ENCODE data around the gene VWA8. TPM values are rescaled to one million over a fixed set of nuclear protein-coding genes. Genes with fewer than 3 reads are reported as not detected.
"Not testable (repeated sequence)": the region's sequence is repeated elsewhere in the genome, so short reads cannot be mapped to it uniquely, and the experiment has no call there.

VWA8 gene
- total and polyA plus RNA-seq, 10 donors = 2.7 to 33.6 (median 18.3) TPM

DNA sequence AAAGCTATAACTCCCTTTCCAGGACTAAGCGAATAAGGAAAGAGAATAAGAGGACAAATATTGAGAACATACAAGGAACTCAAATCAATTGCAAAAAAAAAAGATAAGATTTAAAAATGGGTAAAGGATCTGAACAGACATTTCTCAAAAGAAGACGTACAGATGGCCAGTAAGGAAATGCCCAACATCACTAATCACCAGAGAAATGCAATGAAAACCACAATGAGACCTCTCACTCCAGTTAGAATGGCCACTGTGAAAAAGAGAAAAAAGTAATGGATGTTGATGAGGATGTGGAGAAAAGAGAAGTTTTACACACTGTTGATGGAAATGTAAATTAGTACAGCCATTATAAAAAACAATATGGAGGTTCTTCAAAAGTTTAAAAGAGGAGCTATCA, 63.8 kb downstream of the VWA8 start:
- Histone ChIP-seq H3K36me3 (peaks cover 0 to 13% (median 0%) of the 10 kb centered on the region in 6 donors), H3K27ac (no peak overlapping the region), H3K4me1 (no peaks in the 10 kb centered on the region), H3K9me3 (no peaks in the 10 kb centered on the region), H3K27me3 (replicated peaks in 1 of 7) (no peaks in the 10 kb centered on the region), H3K4me3 (no peak overlapping the region)
- WGBS, 5 donors = 95 to 96% (median 96%) methylated on average over 2 of the region's 2 CpGs
- intact Hi-C loops (cut with DNase I; ENCODE audit: low total_unique reads) = no loop called here
- TF ChIP-seq POLR2A (IDR thresholded peaks at IDR 0.05) (no peak), POLR2AphosphoS5 (IDR thresholded peaks at IDR 0.05) (no peak)
- TF ChIP-seq, protein P1, sequence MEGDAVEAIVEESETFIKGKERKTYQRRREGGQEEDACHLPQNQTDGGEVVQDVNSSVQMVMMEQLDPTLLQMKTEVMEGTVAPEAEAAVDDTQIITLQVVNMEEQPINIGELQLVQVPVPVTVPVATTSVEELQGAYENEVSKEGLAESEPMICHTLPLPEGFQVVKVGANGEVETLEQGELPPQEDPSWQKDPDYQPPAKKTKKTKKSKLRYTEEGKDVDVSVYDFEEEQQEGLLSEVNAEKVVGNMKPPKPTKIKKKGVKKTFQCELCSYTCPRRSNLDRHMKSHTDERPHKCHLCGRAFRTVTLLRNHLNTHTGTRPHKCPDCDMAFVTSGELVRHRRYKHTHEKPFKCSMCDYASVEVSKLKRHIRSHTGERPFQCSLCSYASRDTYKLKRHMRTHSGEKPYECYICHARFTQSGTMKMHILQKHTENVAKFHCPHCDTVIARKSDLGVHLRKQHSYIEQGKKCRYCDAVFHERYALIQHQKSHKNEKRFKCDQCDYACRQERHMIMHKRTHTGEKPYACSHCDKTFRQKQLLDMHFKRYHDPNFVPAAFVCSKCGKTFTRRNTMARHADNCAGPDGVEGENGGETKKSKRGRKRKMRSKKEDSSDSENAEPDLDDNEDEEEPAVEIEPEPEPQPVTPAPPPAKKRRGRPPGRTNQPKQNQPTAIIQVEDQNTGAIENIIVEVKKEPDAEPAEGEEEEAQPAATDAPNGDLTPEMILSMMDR (IDR thresholded peaks at IDR 0.05 in 8 of 11, conservative IDR thresholded peaks at IDR 0.05 in 3 of 11) = no peak
- no peak for DNase-seq

DNA sequence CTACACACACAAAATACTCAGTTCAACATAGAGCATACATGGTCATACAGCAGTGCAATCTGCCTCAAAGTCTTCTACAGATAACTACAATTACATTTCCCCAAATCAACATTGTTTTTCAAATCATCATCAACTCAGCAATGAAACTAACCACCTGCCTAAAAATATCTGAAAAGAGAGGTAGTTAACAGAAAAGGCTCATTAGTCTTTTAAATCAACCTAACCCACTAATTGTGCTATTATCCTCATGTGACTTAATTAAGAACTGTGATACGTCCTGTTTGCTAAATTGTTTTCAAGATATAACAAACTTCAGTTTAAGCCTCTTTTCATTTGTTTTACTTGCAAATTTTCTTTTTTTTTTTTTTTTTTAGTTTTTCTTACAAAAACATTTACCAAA, 65.4 kb downstream of the VWA8 start:
- no peaks in the 10 kb centered on the region for H3K27me3 ChIP-seq (replicated peaks in 1 of 7)
- TF ChIP-seq POLR2AphosphoS5 (IDR thresholded peaks at IDR 0.05) (no peak), POLR2A (IDR thresholded peaks at IDR 0.05) (no peak)
- TF ChIP-seq, protein P1 (IDR thresholded peaks at IDR 0.05 in 8 of 11, conservative IDR thresholded peaks at IDR 0.05 in 3 of 11) = no peak
- intact Hi-C loops (cut with DNase I; ENCODE audit: low total_unique reads) = no loop called here
- 94 to 98% (median 97%) methylated on average over 1 of the region's 1 CpG for WGBS, 5 donors
- H3K4me1 ChIP-seq = no peaks in the 10 kb centered on the region
- no peak for DNase-seq
- H3K27ac ChIP-seq = no peak overlapping the region
- peaks cover 0 to 23% (median 2%) of the 10 kb centered on the region in 6 donors for H3K36me3 ChIP-seq
- H3K9me3 ChIP-seq = no peaks in the 10 kb centered on the region
- H3K4me3 ChIP-seq = no peak overlapping the region

DNA sequence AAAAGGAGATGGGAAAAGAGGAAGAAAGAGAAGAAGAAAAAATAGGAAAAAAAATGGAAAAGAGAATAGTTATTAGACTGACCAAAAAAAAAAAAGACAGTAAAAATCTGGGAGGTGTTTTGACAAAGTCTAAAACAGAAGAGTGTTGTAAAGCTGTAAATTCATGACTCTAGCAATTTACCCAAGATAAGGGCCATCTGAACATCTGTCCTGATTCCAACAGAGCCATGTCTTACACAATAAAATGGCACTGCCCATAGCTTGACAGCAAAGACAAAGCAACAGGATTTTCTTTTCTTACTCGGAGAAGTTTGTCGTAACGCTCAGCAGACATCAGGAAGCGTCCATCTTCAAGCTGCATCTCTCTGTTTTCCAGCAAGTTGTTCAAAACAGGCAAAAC, 69.8 kb downstream of the VWA8 start:
- no peak for TF ChIP-seq POLR2A (IDR thresholded peaks at IDR 0.05)
- TF ChIP-seq, protein P1 (IDR thresholded peaks at IDR 0.05 in 8 of 11, conservative IDR thresholded peaks at IDR 0.05 in 3 of 11) = no peak
- TF ChIP-seq POLR2AphosphoS5 (IDR thresholded peaks at IDR 0.05) = no peak
- Histone ChIP-seq H3K4me1 (no peaks in the 10 kb centered on the region), H3K9me3 (no peaks in the 10 kb centered on the region), H3K36me3 (peaks cover 0 to 41% (median 5%) of the 10 kb centered on the region in 6 donors), H3K4me3 (no peak overlapping the region), H3K27ac (no peak overlapping the region), H3K27me3 (replicated peaks in 1 of 7) (no peaks in the 10 kb centered on the region)
- DNase-seq = no peak
- intact Hi-C loops (cut with DNase I; ENCODE audit: low total_unique reads) = no loop called here
- 96 to 99% (median 97%) methylated on average over 4 of the region's 4 CpGs for WGBS, 5 donors

DNA sequence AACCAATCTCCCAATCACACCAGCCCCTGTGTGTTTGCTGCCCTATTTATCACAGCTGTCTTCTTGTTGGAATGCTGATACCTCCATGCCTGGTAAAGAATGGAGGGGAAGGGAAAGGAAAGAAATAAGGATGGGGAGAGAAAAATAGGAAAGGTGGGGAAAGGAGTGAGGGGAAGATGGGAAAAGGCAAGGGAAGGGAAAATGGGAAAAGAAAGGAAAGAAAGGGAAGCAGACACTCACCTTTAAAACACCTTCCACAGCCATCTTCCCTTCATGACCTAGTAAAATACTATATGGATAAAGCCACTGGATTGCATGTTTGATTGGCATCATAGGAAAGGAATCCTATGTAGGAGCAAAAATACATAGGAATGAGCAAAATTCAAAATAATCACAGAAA, 77.8 kb downstream of the VWA8 start:
- intact Hi-C loops (cut with DNase I; ENCODE audit: low total_unique reads) = no loop called here
- Histone ChIP-seq H3K9me3 (no peaks in the 10 kb centered on the region), H3K36me3 (peaks cover 0 to 68% (median 26%) of the 10 kb centered on the region in 6 donors), H3K4me1 (no peaks in the 10 kb centered on the region), H3K27me3 (replicated peaks in 1 of 7) (no peaks in the 10 kb centered on the region), H3K27ac (no peak overlapping the region), H3K4me3 (no peak overlapping the region)
- DNase-seq = no peak
- TF ChIP-seq, protein P1 (IDR thresholded peaks at IDR 0.05 in 8 of 11, conservative IDR thresholded peaks at IDR 0.05 in 3 of 11) = no peak
- TF ChIP-seq POLR2AphosphoS5 (IDR thresholded peaks at IDR 0.05) = no peak
- no peak for TF ChIP-seq POLR2A (IDR thresholded peaks at IDR 0.05)

DNA sequence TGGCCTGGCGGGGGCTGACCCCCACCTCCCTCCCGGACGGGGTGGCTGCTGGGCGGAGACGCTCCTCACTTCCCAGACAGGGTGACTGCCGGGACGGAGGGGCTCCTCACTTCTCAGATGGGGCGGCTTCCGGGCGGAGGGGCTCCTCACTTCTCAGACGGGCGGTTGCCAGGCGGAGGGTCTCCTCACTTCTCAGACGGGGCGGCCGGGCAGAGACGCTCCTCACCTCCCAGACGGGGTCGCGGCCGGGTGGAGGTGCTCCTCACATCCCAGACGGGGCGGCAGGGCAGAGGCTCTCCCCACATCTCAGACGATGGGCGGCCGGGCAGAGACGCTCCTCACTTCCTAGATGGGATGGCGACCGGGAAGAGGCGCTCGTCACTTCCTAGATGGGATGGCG, 79.0 kb downstream of the VWA8 start:
- H3K4me3 ChIP-seq; intact Hi-C loops (cut with DNase I; ENCODE audit: low total_unique reads): not testable (repeated sequence)
- 98 to 100% (median 99%) methylated on average over 4 to 27 of the region's 32 CpGs; no CpG with 5 or more reads in 1 of the 5 donors for WGBS, 5 donors

More for the DNA sequence above, 79.0 kb downstream of the VWA8 start:
- not testable (repeated sequence) for H3K27me3 ChIP-seq (replicated peaks in 1 of 7); H3K4me1 ChIP-seq; H3K9me3 ChIP-seq; H3K27ac ChIP-seq; DNase-seq
- H3K36me3 ChIP-seq = peaks cover 0 to 56% (median 26%) of the 10 kb centered on the region in 6 donors
